Vagina (tissue), 2 donors: Measurements from ENCODE around the gene COX4I2. TPM values are rescaled to one million over a fixed set of nuclear protein-coding genes. Genes with fewer than 3 reads are reported as not detected.

Source experiments
- DNase-seq, 2 donors: peaks; one replicate each; pipeline ENCODE4 v3.0.0-alpha.2; 2017; ENCODE audit errors: extremely low spot score in 2 of 2
- H3K27ac ChIP-seq: fragments of 200-600 bp; sonication (generic); one replicate; pipeline ENCODE4 v1.5.1; 2019
- H3K27me3 ChIP-seq: fragments of 200-600 bp; sonication (generic); one replicate; pipeline ENCODE4 v1.5.1; 2019
- H3K36me3 ChIP-seq, 2 donors: fragments of 200-600 bp; sonication (generic); one replicate each; pipeline ENCODE4 v1.5.1; 2017 to 2019
- H3K4me1 ChIP-seq: fragments of 200-600 bp; sonication (generic); one replicate; pipeline ENCODE4 v1.5.1; 2019
- H3K4me3 ChIP-seq, 2 donors: fragments of 200-600 bp; sonication (generic); 1 replicate in 1 of 2; 2 replicates in 1 of 2; pipeline ENCODE4 v1.5.1; 2016 to 2019
- H3K9me3 ChIP-seq: fragments of 200-600 bp; sonication (generic); one replicate; pipeline ENCODE4 v1.5.1; 2019
- CTCF ChIP-seq, 3 experiments: fragments of 450-650 bp in 2 of 3; fragments of 200-600 bp in 1 of 3; sonication (generic) in 1 of 3; IDR thresholded peaks; one replicate each; pipeline ENCODE4 v1.5.1; 2017 to 2019; ENCODE audit warnings: antibody characterized with exemption in 3 of 3, mild to moderate bottlenecking in 2 of 3, moderate library complexity in 2 of 3
- POLR2A ChIP-seq, 2 donors: fragments of 450-650 bp; IDR thresholded peaks; one replicate each; pipeline ENCODE4 v1.6.1; 2017; ENCODE audit warnings: antibody characterized with exemption in 2 of 2, mild to moderate bottlenecking in 2 of 2, moderate library complexity in 2 of 2
- POLR2AphosphoS5 ChIP-seq, 2 donors: sonication (generic); formaldehyde crosslinking; IDR thresholded peaks; one replicate each; pipeline ENCODE4 v1.9.0; 2017; ENCODE audit warnings: antibody characterized with exemption in 2 of 2, mild to moderate bottlenecking in 2 of 2, low read depth in 1 of 2; ENCODE audit not compliant: insufficient read depth in 1 of 2
- intact Hi-C: fragments of 100-400 bp; cut with DNase I; formaldehyde crosslinking; loops from one replicate; pipeline ENCODE4 v1.15.1; 2023
- microRNA-seq: library from miRNA; unstranded; fragments of <30 nt; microRNA quantifications from one replicate; pipeline ENCODE4, GENCODE V29; 2017; ENCODE audit warnings: borderline number of aligned reads, borderline replicate concordance
- small RNA-seq: library from RNA; depleted of rRNA; stranded (forward); fragments of <200 nt; gene quantifications from one replicate; pipeline ENCODE3, GENCODE V24; 2016
- total RNA-seq: library from RNA; depleted of rRNA; stranded (reverse); fragments of >200 nt; gene quantifications from one replicate; pipeline ENCODE4 v1.2.3, GENCODE V29; 2016

COX4I2 gene
- total RNA-seq, 1 donor from 2014 or later: 2.5 TPM

- H3K9me3 ChIP-seq: no peaks in the 10 kb centered on the region
- H3K27me3 ChIP-seq: no peaks in the 10 kb centered on the region
- DNase-seq: no peak
- peak overlapping the region; percentile 21 for H3K27ac ChIP-seq
- H3K4me3 ChIP-seq: no peak overlapping the region
- peaks cover 44% of the 10 kb centered on the region for H3K4me1 ChIP-seq
- intact Hi-C loops: no loop called here
- TF ChIP-seq CTCF (IDR thresholded peaks at IDR 0.05) (no peak), POLR2A (IDR thresholded peaks at IDR 0.05) (no peak), POLR2AphosphoS5 (IDR thresholded peaks at IDR 0.05; ENCODE audit: insufficient read depth in 1 of 2, low read depth in 1 of 2) (no peak)
- no peaks in the 10 kb centered on the region for H3K36me3 ChIP-seq
Measured at GRCh38 chr20:31693987-31694661, 56.4 kb downstream of the COX4I2 start.

Small RNAs within 50 kb of the gene (microRNA-seq; reads per million reads assigned to microRNA genes)
- gene MIR3193: not detected

Small RNAs within 50 kb of the gene (small RNA-seq; reads per million reads assigned to genes)
- 0.52 reads per million for gene MIR3193

Other genes starting within 250 kb of the COX4I2 start
- gene DEFB119, start 247.3 kb upstream of the COX4I2 start, total RNA-seq: not detected
- not detected for gene DEFB121, start 231.7 kb upstream of the COX4I2 start, total RNA-seq
- gene DEFB123, start 197.3 kb upstream of the COX4I2 start, total RNA-seq: not detected
- gene DEFB124, start 162.8 kb upstream of the COX4I2 start, total RNA-seq: not detected
- 4.4 TPM for gene REM1, start 162.6 kb upstream of the COX4I2 start, total RNA-seq
- gene HM13, start 123.5 kb upstream of the COX4I2 start, total RNA-seq: 77.8 TPM
- gene ID1, start 32.6 kb upstream of the COX4I2 start, total RNA-seq: 1,190 TPM
- 57.2 TPM for gene BCL2L1, start 85.0 kb downstream of the COX4I2 start, total RNA-seq
- 6.1 TPM for gene TPX2, start 101.4 kb downstream of the COX4I2 start, total RNA-seq
- not detected for gene MYLK2, start 181.4 kb downstream of the COX4I2 start, total RNA-seq
- gene FOXS1, start 207.7 kb downstream of the COX4I2 start, total RNA-seq: not detected
- gene DUSP15, start 232.6 kb downstream of the COX4I2 start, total RNA-seq: 2.5 TPM
- gene TTLL9, start 232.7 kb downstream of the COX4I2 start, total RNA-seq: not detected